HL-60 (cell line): ENCODE results near the gene ARHGAP11A.

ENCODE experiments used
- DNase-seq, 2 experiments: peaks; one replicate each; pipeline ENCODE4 v3.0.0-alpha.2; 2010 to 2020; ENCODE audit warnings: low read depth in 1 of 2, low spot score in 1 of 2
- H3K27ac ChIP-seq: fragments of 250-450 bp; sonication (Bioruptor Pico); replicated peaks from 2 replicates; pipeline ENCODE4 v1.5.1; 2020; ENCODE audit warnings: mild to moderate bottlenecking, moderate library complexity
- H3K27me3 ChIP-seq: fragments of 250-450 bp; sonication (Bioruptor Pico); 2 replicates; pipeline ENCODE4 v1.5.1; 2021; ENCODE audit warnings: mild to moderate bottlenecking, moderate library complexity; ENCODE audit not compliant: insufficient read depth, poor library complexity, severe bottlenecking
- H3K4me3 ChIP-seq: replicated peaks from 2 replicates; pipeline ENCODE4 v1.5.1; 2011; ENCODE audit warnings: mild to moderate bottlenecking, control low read depth, low read length; ENCODE audit not compliant: insufficient read depth
- CTCF ChIP-seq: IDR thresholded peaks from one replicate; pipeline ENCODE4 v1.5.1; 2011; ENCODE audit warnings: low read length, control low read depth, inconsistent platforms; ENCODE audit not compliant: insufficient read depth
- GABPA ChIP-seq: IDR thresholded peaks from 2 replicates; pipeline ENCODE4 v1.6.1; 2012; ENCODE audit warnings: low read depth
- POLR2AphosphoS5 ChIP-seq: IDR thresholded peaks from 2 replicates; pipeline ENCODE4 v1.6.1; 2012; ENCODE audit warnings: low read depth
- REST ChIP-seq: IDR thresholded peaks from 2 replicates; pipeline ENCODE4 v1.6.1; 2012; ENCODE audit warnings: low read depth; ENCODE audit not compliant: insufficient replicate concordance
- SPI1 ChIP-seq: IDR thresholded peaks from 2 replicates; pipeline ENCODE4 v1.6.1; 2012; ENCODE audit warnings: low read depth, mild to moderate bottlenecking, borderline replicate concordance

ARHGAP11A gene

DNA sequence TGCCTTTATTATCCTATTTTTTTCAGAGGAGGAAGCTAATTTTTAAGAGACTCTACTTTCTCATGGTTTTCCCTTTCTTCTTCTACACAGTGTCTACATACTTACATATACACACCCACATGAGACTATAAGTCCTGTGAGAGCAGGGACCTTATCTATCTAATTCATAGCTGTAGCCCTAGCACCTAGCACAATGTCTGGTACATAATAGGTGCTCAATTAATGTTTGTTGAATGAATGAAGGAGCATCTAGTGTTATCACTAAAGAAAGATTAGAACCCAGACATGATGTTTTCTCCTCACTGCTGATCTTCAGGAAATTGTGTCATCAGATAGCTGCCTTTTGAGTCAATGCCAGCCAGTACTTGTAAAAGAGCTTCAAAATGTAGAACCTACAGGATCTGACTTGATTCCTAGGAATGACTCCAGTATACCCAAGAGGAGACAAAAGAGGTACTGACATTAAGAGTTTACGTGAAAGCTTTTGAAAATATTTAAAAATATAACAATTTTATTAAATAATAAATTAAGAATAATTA lies 28.7 kb downstream of the ARHGAP11A start:
- H3K4me3 ChIP-seq = no peak overlapping the region
- no peak for TF ChIP-seq CTCF
- TF ChIP-seq POLR2AphosphoS5 = no peak
- TF ChIP-seq REST = no peak
- no peak for TF ChIP-seq SPI1
- no peak for TF ChIP-seq GABPA
- no peak for DNase-seq
- no peaks in the 10 kb centered on the region for H3K27me3 ChIP-seq
- no peak overlapping the region for H3K27ac ChIP-seq

- no peak overlapping the region for H3K27ac ChIP-seq
- DNase-seq = no peak
- H3K27me3 ChIP-seq = no peaks in the 10 kb centered on the region
- no peak for TF ChIP-seq GABPA
- TF ChIP-seq REST = no peak
- TF ChIP-seq SPI1 = no peak
- no peak for TF ChIP-seq POLR2AphosphoS5
- no peak for TF ChIP-seq CTCF
- H3K4me3 ChIP-seq = no peak overlapping the region
These were observed 31.0 kb downstream of the ARHGAP11A start for GRCh38 chr15:32646291-32646690.

- Histone ChIP-seq H3K27me3 (no peaks in the 10 kb centered on the region), H3K4me3 (no peak overlapping the region), H3K27ac (no peak overlapping the region)
- no peak for DNase-seq
- TF ChIP-seq SPI1 (no peak), CTCF (no peak), GABPA (no peak), REST (no peak), POLR2AphosphoS5 (no peak)
These were observed 34.0 kb downstream of the ARHGAP11A start for GRCh38 chr15:32649342-32649741.
